GM23338 (cell line): ENCODE data around the gene ASPHD2.

Source experiments
- CTCF ChIP-seq, 2 experiments: fragments of 200-600 bp in 1 of 2; sonication (generic) in 1 of 2; conservative IDR thresholded peaks; 2 replicates each; pipeline versions ENCODE4 v1.5.1 to v1.6.1; 2016 to 2017; ENCODE audit warnings: antibody characterized with exemption in 2 of 2, low read depth in 2 of 2, mild to moderate bottlenecking in 2 of 2, moderate library complexity in 1 of 2
- EZH2 ChIP-seq: fragments of 200-600 bp; sonication (generic); IDR thresholded peaks from one replicate; pipeline ENCODE4 v1.8.0; 2017; ENCODE audit warnings: antibody characterized with exemption, mild to moderate bottlenecking, low read depth; ENCODE audit not compliant: unreplicated experiment
- POLR2AphosphoS5 ChIP-seq: IDR thresholded peaks from 2 replicates; pipeline ENCODE4 v1.6.1; 2016; ENCODE audit warnings: antibody characterized with exemption, low read depth
- REST ChIP-seq: IDR thresholded peaks from one replicate; pipeline ENCODE4 v1.6.1; 2018; ENCODE audit warnings: antibody characterized with exemption; ENCODE audit not compliant: unreplicated experiment
- ZNF114 ChIP-seq: fragments of 250-450 bp; sonication (Bioruptor Pico); IDR thresholded peaks from 2 replicates; pipeline ENCODE4 v1.5.0; 2020; ENCODE audit warnings: mild to moderate bottlenecking, moderate library complexity

GRCh38 chr22:26450453-26451185 lies 21.6 kb downstream of the ASPHD2 start:
- TF ChIP-seq CTCF (conservative IDR thresholded peaks at IDR 0.05; ENCODE audit: low read depth in 2 of 2) = 0 out of 4 replicates have a peak, but pooled peaks of 1 of the 2 experiments have one; percentile 5
- TF ChIP-seq EZH2 = no peak
- no peak for TF ChIP-seq POLR2AphosphoS5
- no peak for TF ChIP-seq REST
- no peak for TF ChIP-seq ZNF114 (CRISPR knock-in tag)
